GM12891 (cell line): ENCODE data around the gene FITM2.
"Not testable (repeated sequence)": the region's sequence is repeated elsewhere in the genome, so short reads cannot be mapped to it uniquely, and the experiment has no call there.

Experiments
- DNase-seq: peaks from one replicate; pipeline ENCODE4 v3.0.0; 2011; ENCODE audit warnings: low spot score; ENCODE audit not compliant: insufficient read length
- FAIRE-seq: peaks from 2 replicates; lab custom pipeline; 2011; peaks lifted over from hg19 to GRCh38; lab: Jason Lieb, UNC
- PAX5 ChIP-seq: IDR thresholded peaks from 2 replicates; pipeline ENCODE4 v1.6.1; 2011; ENCODE audit warnings: low read length, moderate library complexity, mild to moderate bottlenecking; ENCODE audit not compliant: insufficient read depth, severe bottlenecking
- POLR2A ChIP-seq: IDR thresholded peaks from 2 replicates; pipeline ENCODE4 v1.6.1; 2011; ENCODE audit warnings: low read depth, low read length, control low read depth
- POLR2AphosphoS5 ChIP-seq: IDR thresholded peaks from 2 replicates; pipeline ENCODE4 v1.6.1; 2011; ENCODE audit warnings: low read depth, low read length, control low read depth
- POU2F2 ChIP-seq: IDR thresholded peaks from 2 replicates; pipeline ENCODE4 v1.6.1; 2011; ENCODE audit warnings: low read depth, mild to moderate bottlenecking, control low read depth, low read length, moderate library complexity
- SPI1 ChIP-seq: IDR thresholded peaks from 2 replicates; pipeline ENCODE4 v1.6.1; 2011; ENCODE audit warnings: low read depth, low read length, control low read depth
- TAF1 ChIP-seq: IDR thresholded peaks from 2 replicates; pipeline ENCODE4 v1.6.1; 2011; ENCODE audit warnings: low read depth, low read length, control low read depth

FITM2 gene

DNA sequence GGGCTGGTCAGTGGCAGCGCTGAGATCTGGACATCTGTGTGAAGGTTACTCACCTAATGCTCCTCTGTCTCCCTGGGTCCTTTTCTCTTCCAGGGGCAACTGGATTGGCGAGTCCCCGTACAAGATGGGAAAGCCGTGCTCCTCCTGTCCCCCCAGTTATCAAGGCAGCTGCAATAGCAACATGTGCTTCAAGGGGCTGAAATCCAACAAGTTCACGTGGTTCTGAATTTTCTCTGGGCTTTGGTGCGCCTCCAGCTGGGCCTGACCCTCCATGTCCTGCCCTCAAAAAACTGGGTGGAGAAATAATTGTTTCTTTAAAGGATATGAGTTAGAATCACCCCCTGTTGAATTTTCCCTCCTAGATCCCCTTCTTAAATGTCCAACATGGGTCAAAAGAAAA, 39.6 kb upstream of the FITM2 start:
- no peak for FAIRE-seq

DNA sequence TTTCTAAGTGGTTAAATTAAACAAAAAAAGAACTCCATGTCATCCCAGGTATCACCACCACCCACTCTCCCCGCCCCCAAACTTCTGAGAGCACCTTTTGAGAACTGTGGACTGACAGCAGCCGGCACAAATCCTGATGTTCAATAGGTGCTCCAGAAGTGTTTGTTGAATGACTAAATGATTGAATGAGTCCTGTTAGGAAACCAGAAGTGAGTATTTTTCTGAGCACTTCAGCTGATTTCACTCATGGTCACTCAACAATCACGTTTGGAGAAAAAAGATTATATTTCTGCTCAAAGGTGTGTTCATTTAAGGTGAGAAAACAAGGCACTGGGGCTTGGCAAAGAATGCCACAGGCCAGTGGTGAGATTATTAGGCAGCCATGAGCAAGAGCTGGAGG, 38.3 kb upstream of the FITM2 start:
- TF ChIP-seq POU2F2 (no peak), POLR2A (no peak), TAF1 (no peak), PAX5 (no peak), POLR2AphosphoS5 (no peak), SPI1 (no peak)
- FAIRE-seq, result no peak

More for the DNA sequence above, 39.6 kb upstream of the FITM2 start:
- DNase-seq, result no peak
- TF ChIP-seq POLR2A (no peak), POLR2AphosphoS5 (no peak), POU2F2 (no peak), SPI1 (no peak), TAF1 (no peak), PAX5 (no peak)

DNA sequence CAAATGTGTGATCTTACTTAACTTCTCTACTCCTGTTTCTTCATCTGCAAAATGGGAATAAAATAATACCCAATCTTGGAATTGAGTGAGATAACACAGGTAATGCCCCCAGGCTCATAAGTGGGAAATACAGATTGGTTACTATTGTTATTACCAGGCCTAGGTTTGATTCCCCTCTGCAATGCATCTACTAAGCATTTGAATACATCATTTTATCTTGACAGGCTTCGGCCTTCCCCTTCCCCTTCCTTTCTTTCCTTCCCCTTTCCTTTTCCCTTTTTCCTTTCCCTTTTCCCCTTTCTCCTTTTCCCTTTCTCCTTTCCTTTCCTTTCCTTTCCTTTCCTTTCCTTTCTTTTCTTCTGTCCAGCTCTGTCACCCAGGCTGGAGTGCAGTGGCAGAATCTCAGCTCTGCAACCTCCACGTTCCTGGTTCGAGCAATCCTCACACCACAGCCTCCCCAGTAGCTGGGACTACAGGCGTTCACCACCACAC, 37.2 kb upstream of the FITM2 start:
- TF ChIP-seq POLR2A, result no peak
- TF ChIP-seq POU2F2, result no peak
- TF ChIP-seq PAX5, result no peak
- FAIRE-seq (no peak), DNase-seq (no peak)

More for the DNA sequence above, 38.3 kb upstream of the FITM2 start:
- DNase-seq, result no peak

DNA sequence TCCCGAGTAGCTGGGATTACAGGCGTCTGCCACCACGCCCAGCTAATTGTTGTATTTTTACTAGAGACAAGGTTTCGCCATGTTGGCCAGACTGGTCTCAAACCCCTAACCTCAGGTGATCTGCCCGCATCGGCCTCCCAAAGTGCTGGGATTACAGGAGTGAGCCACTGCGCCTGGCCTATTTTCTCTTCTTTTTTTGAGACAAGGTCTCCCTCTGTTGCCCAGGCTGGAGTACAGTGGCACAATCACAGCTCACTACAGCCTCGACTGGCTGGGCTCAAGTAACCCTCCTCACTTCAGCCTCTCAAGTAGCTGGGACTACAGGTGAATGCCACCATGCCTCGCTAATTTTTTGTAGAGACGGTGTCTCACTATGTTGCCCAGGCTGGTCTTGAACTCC, 34.9 kb upstream of the FITM2 start:
- not testable (repeated sequence) for DNase-seq
- peak; percentile 31 for FAIRE-seq

DNA sequence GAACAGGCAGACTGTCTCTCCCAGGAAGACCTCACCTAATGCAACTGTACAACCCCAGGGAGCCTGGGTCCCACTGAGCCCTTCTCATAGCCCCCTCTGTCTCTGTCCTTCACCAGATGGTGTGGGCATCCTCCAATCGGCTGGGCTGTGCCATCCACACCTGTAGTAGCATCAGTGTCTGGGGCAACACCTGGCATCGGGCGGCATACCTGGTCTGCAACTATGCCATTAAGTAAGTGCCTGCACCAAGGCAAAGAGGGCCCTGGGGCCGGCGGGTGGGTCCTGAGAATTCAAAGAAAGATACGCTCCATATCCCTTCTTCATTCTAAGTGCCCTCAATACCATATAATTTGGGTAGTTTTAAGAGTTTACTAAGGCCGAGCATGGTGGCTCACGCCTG, 34.1 kb upstream of the FITM2 start:
- TF ChIP-seq SPI1 (no peak), PAX5 (no peak), POLR2A (no peak), POLR2AphosphoS5 (no peak), TAF1 (no peak), POU2F2 (no peak)
- FAIRE-seq, result no peak
- no peak for DNase-seq

DNA sequence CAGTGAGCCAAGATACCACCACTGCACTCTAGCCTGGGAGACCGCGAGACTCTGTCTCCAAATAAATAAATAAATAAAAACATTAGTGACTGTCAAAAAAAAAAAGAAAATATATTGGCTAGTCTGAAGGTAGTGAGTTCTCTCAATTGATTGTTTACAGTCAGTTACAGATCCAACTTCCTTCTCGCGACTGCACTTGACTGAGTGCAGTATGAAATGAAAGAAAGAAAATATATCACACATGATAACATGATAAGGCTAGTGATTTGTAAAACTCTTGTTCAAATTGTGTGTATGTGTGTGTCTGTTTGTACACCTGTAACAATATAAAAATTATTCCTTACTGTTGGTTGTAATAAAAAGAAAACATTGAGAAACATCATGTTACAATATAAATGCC, 33.7 kb upstream of the FITM2 start:
- FAIRE-seq (no peak), DNase-seq (no peak)
- TF ChIP-seq POLR2A (no peak), PAX5 (no peak), TAF1 (no peak), SPI1 (no peak), POU2F2 (no peak), POLR2AphosphoS5 (no peak)

DNA sequence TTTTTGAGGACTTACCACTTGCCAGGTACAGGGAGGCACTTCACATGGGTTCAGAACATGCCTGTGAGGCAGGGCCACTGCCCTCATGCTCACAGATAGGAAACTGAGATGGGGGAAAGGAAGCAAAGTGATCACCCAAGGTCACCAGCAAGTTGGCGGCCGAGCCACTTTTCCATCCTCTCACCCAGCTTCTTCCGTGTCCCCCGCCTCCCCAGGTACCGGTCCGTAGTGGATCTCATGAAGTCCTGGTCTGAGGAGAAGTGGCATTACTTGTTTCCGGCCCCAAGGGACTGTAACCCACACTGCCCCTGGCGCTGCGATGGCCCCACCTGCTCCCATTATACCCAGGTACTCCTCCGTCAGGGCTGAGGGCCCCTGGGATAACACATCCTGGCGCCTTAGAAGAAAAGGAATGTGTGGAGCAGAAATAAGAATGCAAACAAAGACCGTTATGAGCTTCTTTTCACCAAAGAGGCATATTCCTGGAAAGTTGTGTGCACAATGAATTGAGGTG, 32.2 kb upstream of the FITM2 start:
- TF ChIP-seq POLR2A (no peak), POU2F2 (no peak), PAX5 (no peak), POLR2AphosphoS5 (no peak), SPI1 (no peak), TAF1 (no peak)
- FAIRE-seq (no peak), DNase-seq (no peak)

DNA sequence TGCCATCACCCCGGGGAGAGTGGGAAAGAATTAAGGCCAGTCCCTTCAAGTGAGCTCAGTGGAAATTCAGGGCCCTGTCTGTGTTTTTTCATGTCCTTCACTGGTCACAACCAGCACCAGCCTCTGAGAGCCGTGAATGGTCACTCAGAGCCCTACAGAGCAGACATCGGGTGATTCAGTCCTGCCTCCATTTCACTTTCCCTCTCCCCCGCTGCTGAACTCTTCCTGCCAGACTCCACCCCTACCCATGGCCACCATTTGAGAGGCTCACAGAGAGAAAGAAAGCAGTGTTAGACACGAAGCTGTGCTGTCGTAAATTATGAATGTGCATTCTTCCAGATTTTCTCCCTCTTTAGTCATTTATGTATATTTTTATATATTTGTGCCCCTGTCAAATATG, 31.2 kb upstream of the FITM2 start:
- TF ChIP-seq SPI1 (no peak), TAF1 (no peak), POLR2AphosphoS5 (no peak), POLR2A (no peak), POU2F2 (no peak), PAX5 (no peak)
- DNase-seq, result no peak
- FAIRE-seq, result no peak

DNA sequence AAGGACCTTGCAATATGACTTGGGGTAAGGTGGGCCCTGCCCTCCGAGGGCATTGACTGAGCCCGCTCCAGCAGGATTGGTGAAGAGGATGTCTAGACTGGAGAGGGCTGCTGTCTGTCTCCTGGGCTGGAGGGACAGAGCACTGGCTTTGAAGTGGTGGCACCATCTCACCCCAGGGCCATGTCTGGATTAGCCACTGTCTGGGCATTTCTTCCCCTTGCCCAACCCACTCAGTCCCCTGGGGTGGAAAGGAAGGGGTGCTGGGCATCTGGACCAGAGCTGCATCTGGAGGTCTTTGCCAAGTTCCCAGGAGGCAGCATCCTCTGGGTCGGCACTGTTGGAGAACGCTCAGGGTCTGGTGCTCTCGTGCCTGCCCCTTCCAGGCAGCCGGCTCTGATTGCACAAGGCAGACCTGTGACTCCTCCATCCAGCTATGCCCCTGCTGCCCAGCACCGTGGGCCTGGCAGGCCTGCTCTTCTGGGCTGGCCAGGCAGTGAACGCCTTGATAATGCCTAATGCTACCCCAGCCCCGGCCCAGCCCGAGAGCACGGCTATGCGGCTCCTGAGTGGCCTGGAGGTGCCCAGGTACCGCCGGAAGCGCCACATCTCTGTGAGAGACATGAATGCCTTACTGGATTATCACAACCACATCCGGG, 25.9 kb upstream of the FITM2 start, which contains the start of gene R3HDML:
R3HDML (plus strand) TSS at position 319 of the 656 bp plus-strand sequence; CDS start at position 434, 115 bp downstream.
- FAIRE-seq (no peak), DNase-seq (no peak)
- TF ChIP-seq POLR2A (no peak), PAX5 (no peak), POLR2AphosphoS5 (no peak), SPI1 (no peak), TAF1 (no peak), POU2F2 (no peak)

DNA sequence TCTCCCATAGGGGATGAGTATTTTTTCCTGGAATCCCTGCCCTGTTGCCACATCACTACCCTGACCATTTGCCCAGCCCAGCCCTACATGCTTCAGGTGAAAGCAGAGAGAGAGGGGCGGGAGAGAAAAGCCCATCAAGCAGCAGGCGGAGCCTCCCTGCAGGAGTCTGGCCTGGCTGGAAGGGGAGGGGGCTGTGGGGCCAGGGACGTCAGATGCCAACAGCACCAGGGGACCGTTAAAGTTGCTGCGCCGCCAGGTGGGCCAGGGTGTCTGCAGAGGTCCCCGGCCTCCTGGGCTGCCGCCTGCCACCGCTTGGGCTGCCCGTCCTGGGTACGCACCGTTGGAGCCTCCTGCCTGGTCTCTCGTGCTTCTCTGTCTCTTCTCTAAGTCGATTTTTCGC, 25.1 kb upstream of the FITM2 start:
- DNase-seq (no peak), FAIRE-seq (no peak)
- no peak for TF ChIP-seq POU2F2
- no peak for TF ChIP-seq POLR2A
- TF ChIP-seq TAF1, result no peak
- no peak for TF ChIP-seq SPI1
- TF ChIP-seq POLR2AphosphoS5, result no peak
- TF ChIP-seq PAX5, result no peak

DNA sequence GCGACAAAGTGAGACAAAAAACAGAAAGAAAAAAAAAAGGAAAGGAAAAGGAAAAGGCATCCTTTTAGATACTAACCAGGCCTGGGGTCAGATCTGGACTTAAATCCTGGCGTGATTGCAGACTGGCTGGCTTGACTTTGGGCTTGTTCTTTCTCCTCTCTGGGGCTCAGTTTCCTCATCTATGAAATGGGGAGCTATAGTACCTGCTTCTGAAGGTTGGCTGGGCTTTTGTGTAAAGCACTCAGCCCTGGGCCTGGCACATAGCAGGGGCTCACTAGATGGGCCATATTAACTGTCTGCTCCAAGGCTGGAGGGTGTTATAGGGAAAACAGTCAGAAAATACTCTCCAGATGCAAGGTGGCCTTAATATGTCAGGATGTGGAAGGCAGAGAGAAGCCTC, 24.7 kb upstream of the FITM2 start:
- no peak for TF ChIP-seq POLR2A
- TF ChIP-seq PAX5, result no peak
- TF ChIP-seq POLR2AphosphoS5, result no peak
- TF ChIP-seq POU2F2, result no peak
- no peak for TF ChIP-seq SPI1
- no peak for TF ChIP-seq TAF1
- FAIRE-seq, result no peak

More for the DNA sequence above, 24.7 kb upstream of the FITM2 start:
- no peak for DNase-seq
